H9 (cell line): ENCODE data around the gene NDUFV1. TPM values are rescaled to one million over a fixed set of nuclear protein-coding genes. Genes with fewer than 3 reads are reported as not detected.

ENCODE experiments used
- DNase-seq: peaks from one replicate; pipeline ENCODE4 v3.0.0-alpha.2; 2017
- H2AFZ ChIP-seq: one replicate; pipeline ENCODE4 v1.6.1; 2013; ENCODE audit warnings: mild to moderate bottlenecking, low read length, control low read depth, moderate library complexity
- H2AK5ac ChIP-seq: 2 replicates; pipeline ENCODE4 v1.6.1; 2013; ENCODE audit warnings: low read length, control low read depth, mixed read lengths; ENCODE audit not compliant: insufficient read length
- H2BK120ac ChIP-seq: one replicate; pipeline ENCODE4 v1.6.1; 2013; ENCODE audit warnings: low read depth, mild to moderate bottlenecking, low read length, control low read depth, inconsistent platforms; ENCODE audit not compliant: poor library complexity, severe bottlenecking
- H2BK12ac ChIP-seq: 2 replicates; pipeline ENCODE4 v1.6.1; 2013; ENCODE audit warnings: low read length, control low read depth, mixed read lengths, low read depth; ENCODE audit not compliant: insufficient read length
- H2BK15ac ChIP-seq: 2 replicates; pipeline ENCODE4 v1.6.1; 2013; ENCODE audit warnings: low read depth, low read length, control low read depth
- H2BK20ac ChIP-seq: one replicate; pipeline ENCODE4 v1.6.1; 2013; ENCODE audit warnings: low read depth, mild to moderate bottlenecking, low read length, control low read depth, inconsistent platforms; ENCODE audit not compliant: poor library complexity, severe bottlenecking
- H2BK5ac ChIP-seq: 2 replicates; pipeline ENCODE4 v1.6.1; 2013; ENCODE audit warnings: low read length, control low read depth, mixed read lengths; ENCODE audit not compliant: insufficient read length
- H3K14ac ChIP-seq: 2 replicates; pipeline ENCODE4 v1.6.1; 2013; ENCODE audit warnings: low read length, control low read depth; ENCODE audit not compliant: insufficient read depth
- H3K18ac ChIP-seq: 2 replicates; pipeline ENCODE4 v1.6.1; 2013; ENCODE audit warnings: low read depth, mild to moderate bottlenecking, mixed read lengths, low read length, control low read depth; ENCODE audit not compliant: insufficient read length
- H3K23ac ChIP-seq: 2 replicates; pipeline ENCODE4 v1.6.1; 2013; ENCODE audit warnings: low read length, control low read depth, mixed read lengths, low read depth; ENCODE audit not compliant: insufficient read length
- H3K23me2 ChIP-seq: 2 replicates; pipeline ENCODE4 v1.6.1; 2013; ENCODE audit warnings: low read depth, mild to moderate bottlenecking, mixed read lengths, low read length, control low read depth; ENCODE audit not compliant: insufficient read length, poor library complexity, severe bottlenecking
- H3K27ac ChIP-seq: 2 replicates; pipeline ENCODE4 v1.5.1; 2013; ENCODE audit warnings: low read length, control low read depth, mixed read lengths, low read depth; ENCODE audit not compliant: insufficient read length
- H3K27me3 ChIP-seq: 2 replicates; pipeline ENCODE4 v1.6.1; 2013; ENCODE audit warnings: low read length, control low read depth, inconsistent platforms; ENCODE audit not compliant: insufficient read depth
- H3K4ac ChIP-seq: 2 replicates; pipeline ENCODE4 v1.6.1; 2013; ENCODE audit warnings: low read depth, mild to moderate bottlenecking, control low read depth, inconsistent platforms, low read length, moderate library complexity
- H3K4me1 ChIP-seq: 2 replicates; pipeline ENCODE4 v1.6.1; 2013; ENCODE audit warnings: low read length, control low read depth, inconsistent platforms; ENCODE audit not compliant: insufficient read depth
- H3K4me2 ChIP-seq: 2 replicates; pipeline ENCODE4 v1.6.1; 2013; ENCODE audit warnings: low read length, control low read depth, mixed read lengths; ENCODE audit not compliant: insufficient read length, insufficient read depth
- H3K56ac ChIP-seq: 2 replicates; pipeline ENCODE4 v1.6.1; 2013; ENCODE audit warnings: low read depth, mild to moderate bottlenecking, mixed read lengths, low read length, control low read depth; ENCODE audit not compliant: insufficient read length
- H3K79me1 ChIP-seq: 2 replicates; pipeline ENCODE4 v1.6.1; 2013; ENCODE audit warnings: low read depth, mild to moderate bottlenecking, moderate library complexity, low read length, control low read depth, inconsistent platforms; ENCODE audit not compliant: insufficient read depth, poor library complexity, severe bottlenecking
- H3K79me2 ChIP-seq: 2 replicates; pipeline ENCODE4 v1.6.1; 2013; ENCODE audit warnings: low read length, control low read depth, inconsistent platforms; ENCODE audit not compliant: insufficient read depth
- H3K9ac ChIP-seq: 2 replicates; pipeline ENCODE4 v1.6.1; 2013; ENCODE audit warnings: low read length, control low read depth, mixed read lengths; ENCODE audit not compliant: insufficient read length; ENCODE audit errors: extremely low read depth
- H3K9me3 ChIP-seq: one replicate; pipeline ENCODE4 v1.6.1; 2013; ENCODE audit warnings: low read depth, low read length, inconsistent platforms; ENCODE audit not compliant: control insufficient read depth
- H3T11ph ChIP-seq: one replicate; pipeline ENCODE4 v1.6.1; 2013; ENCODE audit warnings: mild to moderate bottlenecking, low read length, control low read depth, inconsistent platforms
- H4K20me1 ChIP-seq: one replicate; pipeline ENCODE4 v1.6.1; 2013; ENCODE audit not compliant: control insufficient read depth, insufficient read length, insufficient read depth
- H4K5ac ChIP-seq: 2 replicates; pipeline ENCODE4 v1.6.1; 2013; ENCODE audit warnings: low read depth, mild to moderate bottlenecking, mixed read lengths, low read length, control low read depth; ENCODE audit not compliant: insufficient read length
- H4K8ac ChIP-seq: replicated peaks from 2 replicates; pipeline ENCODE4 v1.6.1; 2013; ENCODE audit warnings: low read length, control low read depth, mixed read lengths, low read depth; ENCODE audit not compliant: insufficient read length
- H4K91ac ChIP-seq: 2 replicates; pipeline ENCODE4 v1.6.1; 2013; ENCODE audit warnings: low read depth, mild to moderate bottlenecking, moderate library complexity, mixed read lengths, low read length, control low read depth; ENCODE audit not compliant: insufficient read length
- H3K27ac Mint-ChIP-seq, 3 experiments: 2 replicates in 2 of 3; 3 replicates in 1 of 3; pipeline ENCODE4 v1.8.0; 2020 to 2021; ENCODE audit warnings: mixed read lengths in 3 of 3, mild to moderate bottlenecking in 1 of 3, moderate library complexity in 1 of 3
- H3K27me3 Mint-ChIP-seq: 2 replicates; pipeline ENCODE4 v1.8.0; 2021; ENCODE audit warnings: low read depth, mild to moderate bottlenecking, moderate library complexity, mixed read lengths
- H3K36me3 Mint-ChIP-seq, 3 experiments: 2 replicates in 2 of 3; 3 replicates in 1 of 3; pipeline ENCODE4 v1.8.0; 2020 to 2021; ENCODE audit warnings: low read depth in 3 of 3, mixed read lengths in 3 of 3; ENCODE audit not compliant: insufficient read depth in 1 of 3
- H3K4me1 Mint-ChIP-seq, 2 experiments: 2 replicates each; pipeline ENCODE4 v1.8.0; 2020; ENCODE audit warnings: mixed read lengths in 2 of 2
- H3K4me3 Mint-ChIP-seq, 2 experiments: 2 replicates in 1 of 2; 3 replicates in 1 of 2; pipeline ENCODE4 v1.8.0; 2020 to 2021; ENCODE audit warnings: mild to moderate bottlenecking in 2 of 2, mixed read lengths in 2 of 2, moderate library complexity in 1 of 2
- H3K9me3 Mint-ChIP-seq, 2 experiments: 2 replicates in 1 of 2; 3 replicates in 1 of 2; pipeline ENCODE4 v1.8.0; 2020; ENCODE audit warnings: mild to moderate bottlenecking in 2 of 2, mixed read lengths in 2 of 2, moderate library complexity in 1 of 2
- WGBS: extraction: QIAGEN DNeasy Blood & Tissue Kit; methylation state at CpG from one replicate; pipeline ENCODE4 v1.1.7; 2013; ENCODE audit warnings: missing lambda C conversion rate, low lambda C conversion rate, mixed read lengths; ENCODE audit not compliant: insufficient read length; ENCODE audit errors: extremely low coverage; 5-methylcytosine and 5-hydroxymethylcytosine counted together
- total RNA-seq: library from RNA; stranded (reverse); gene quantifications from 2 replicates; pipeline ENCODE4 v1.2.1, GENCODE V29; 2021
- TF ChIP-seq, protein P1 (sequence below): fragments of 200-600 bp; sonication (generic); conservative IDR thresholded peaks from 3 replicates; pipeline ENCODE4 v1.8.0; 2021; ENCODE audit warnings: antibody characterized with exemption, mild to moderate bottlenecking

Gene NDUFV1
- total RNA-seq, 1 experiment from 2014 or later = 154 TPM

GRCh38 chr11:67605231-67606011, 1.3 kb upstream of the NDUFV1 start:
- peak overlapping the region; percentile 6 to 95 for H3K4me3 Mint-ChIP-seq
- no peak overlapping the region for H2BK20ac ChIP-seq
- H3T11ph ChIP-seq = no peak overlapping the region
- no peak overlapping the region for H3K4me2 ChIP-seq
- no peak overlapping the region for H2AK5ac ChIP-seq
- H3K18ac ChIP-seq = no peak overlapping the region
- H3K4me1 ChIP-seq = no peaks in the 10 kb centered on the region
- no peak overlapping the region for H3K27ac Mint-ChIP-seq
- H3K79me2 ChIP-seq = no peaks in the 10 kb centered on the region
- H4K5ac ChIP-seq = no peak overlapping the region
- H3K4ac ChIP-seq = no peak overlapping the region
- no peak overlapping the region for H3K9ac ChIP-seq
- no peak overlapping the region for H3K56ac ChIP-seq
- peaks cover 13 to 24% (median 19%) of the 10 kb centered on the region in 3 experiments for H3K36me3 Mint-ChIP-seq
- H3K4me1 Mint-ChIP-seq = peaks cover 38 to 43% of the 10 kb centered on the region in 2 experiments
- no CpG with 5 or more reads among the region's 11 CpGs for WGBS
- H3K27ac ChIP-seq = no peak overlapping the region
- H2BK120ac ChIP-seq = no peak overlapping the region
- H3K23ac ChIP-seq = no peak overlapping the region
- no peak overlapping the region for H2BK15ac ChIP-seq
- no peak overlapping the region for H2BK5ac ChIP-seq
- TF ChIP-seq, protein P1, sequence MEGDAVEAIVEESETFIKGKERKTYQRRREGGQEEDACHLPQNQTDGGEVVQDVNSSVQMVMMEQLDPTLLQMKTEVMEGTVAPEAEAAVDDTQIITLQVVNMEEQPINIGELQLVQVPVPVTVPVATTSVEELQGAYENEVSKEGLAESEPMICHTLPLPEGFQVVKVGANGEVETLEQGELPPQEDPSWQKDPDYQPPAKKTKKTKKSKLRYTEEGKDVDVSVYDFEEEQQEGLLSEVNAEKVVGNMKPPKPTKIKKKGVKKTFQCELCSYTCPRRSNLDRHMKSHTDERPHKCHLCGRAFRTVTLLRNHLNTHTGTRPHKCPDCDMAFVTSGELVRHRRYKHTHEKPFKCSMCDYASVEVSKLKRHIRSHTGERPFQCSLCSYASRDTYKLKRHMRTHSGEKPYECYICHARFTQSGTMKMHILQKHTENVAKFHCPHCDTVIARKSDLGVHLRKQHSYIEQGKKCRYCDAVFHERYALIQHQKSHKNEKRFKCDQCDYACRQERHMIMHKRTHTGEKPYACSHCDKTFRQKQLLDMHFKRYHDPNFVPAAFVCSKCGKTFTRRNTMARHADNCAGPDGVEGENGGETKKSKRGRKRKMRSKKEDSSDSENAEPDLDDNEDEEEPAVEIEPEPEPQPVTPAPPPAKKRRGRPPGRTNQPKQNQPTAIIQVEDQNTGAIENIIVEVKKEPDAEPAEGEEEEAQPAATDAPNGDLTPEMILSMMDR = no peak
- H3K79me1 ChIP-seq = no peaks in the 10 kb centered on the region
- H2BK12ac ChIP-seq = no peak overlapping the region
- H3K27me3 ChIP-seq = no peaks in the 10 kb centered on the region
- DNase-seq = no peak
- no peak overlapping the region for H2AFZ ChIP-seq
- no peak overlapping the region for H4K91ac ChIP-seq
- peaks cover 9% of the 10 kb centered on the region for H3K23me2 ChIP-seq
- peaks cover 7 to 11% of the 10 kb centered on the region in 2 experiments for H3K9me3 Mint-ChIP-seq
- no peaks in the 10 kb centered on the region for H4K20me1 ChIP-seq
- no peak overlapping the region for H3K14ac ChIP-seq
- H4K8ac ChIP-seq = no peak overlapping the region
- no peaks in the 10 kb centered on the region for H3K9me3 ChIP-seq
- peaks cover 11% of the 10 kb centered on the region for H3K27me3 Mint-ChIP-seq
